Measurements from ENCODE around the gene TTC1.

- no peak for TF ChIP-seq CTCF (IDR thresholded peaks at IDR 0.05)
- TF ChIP-seq POLR2A (IDR thresholded peaks at IDR 0.05; ENCODE audit: low read depth), result no peak
- TF ChIP-seq POLR2AphosphoS5 (IDR thresholded peaks at IDR 0.05), result no peak
- no peak for TF ChIP-seq EP300 (IDR thresholded peaks at IDR 0.05)
Measured at GRCh38 chr5:159969966-159970365, 39.0 kb upstream of the TTC1 start.

All from esophagus muscularis mucosa (tissue), 4 donors.